ENCODE results near the gene CDRT15L2. TPM values are rescaled to one million over a fixed set of nuclear protein-coding genes. Genes with fewer than 3 reads are reported as not detected.
"Not testable (repeated sequence)": the region's sequence is repeated elsewhere in the genome, so short reads cannot be mapped to it uniquely, and the experiment has no call there.

The CDRT15L2 gene
- total and polyA plus RNA-seq, 8 donors, result not detected

GRCh38 chr17:20573216-20573615 is 6.3 kb upstream of the CDRT15L2 start:
- H3K27me3 ChIP-seq; H3K27ac ChIP-seq; H3K9me3 ChIP-seq; H3K36me3 ChIP-seq; H3K4me1 ChIP-seq; FAIRE-seq; H3K4me3 ChIP-seq; ATAC-seq; intact Hi-C loops (cut with DNase I): not testable (repeated sequence)
- DNase-seq, result peak in 1 of 6 donors; percentile 14
- WGBS, 2 donors, result 62 to 80% methylated on average over 2 to 7 of the region's 8 CpGs

- H3K27me3 ChIP-seq; H3K4me1 ChIP-seq; intact Hi-C loops (cut with DNase I); DNase-seq; H3K4me3 ChIP-seq; H3K27ac ChIP-seq; ATAC-seq; FAIRE-seq; H3K36me3 ChIP-seq; H3K9me3 ChIP-seq: not testable (repeated sequence)
- 29 to 35% methylated on average over 2 of the region's 2 CpGs for WGBS, 2 donors
Measured at GRCh38 chr17:20575071-20575470, 4.5 kb upstream of the CDRT15L2 start.

GRCh38 chr17:20583891-20584577 is 4.5 kb downstream of the CDRT15L2 start:
- WGBS, 2 donors, result 66 to 80% methylated on average over 9 of the region's 14 CpGs
- FAIRE-seq; H3K27ac ChIP-seq; DNase-seq; H3K4me3 ChIP-seq; ATAC-seq; intact Hi-C loops (cut with DNase I); H3K4me1 ChIP-seq; H3K36me3 ChIP-seq; H3K9me3 ChIP-seq; H3K27me3 ChIP-seq: not testable (repeated sequence)

- FAIRE-seq; H3K4me3 ChIP-seq; intact Hi-C loops (cut with DNase I); DNase-seq; H3K4me1 ChIP-seq; H3K27ac ChIP-seq; H3K27me3 ChIP-seq; H3K36me3 ChIP-seq; H3K9me3 ChIP-seq: not testable (repeated sequence)
- ATAC-seq, result peak in 2 of 4 donors; percentile 56 to 59
- WGBS, 2 donors, result 6 to 8% methylated on average over 28 to 68 of the region's 69 CpGs
Measured at GRCh38 chr17:20588744-20589453, 9.4 kb downstream of the CDRT15L2 start.

GRCh38 chr17:20589454-20589810 is 9.9 kb downstream of the CDRT15L2 start:
- H3K9me3 ChIP-seq; H3K36me3 ChIP-seq; ATAC-seq; H3K27me3 ChIP-seq; H3K4me1 ChIP-seq; FAIRE-seq; H3K27ac ChIP-seq; intact Hi-C loops (cut with DNase I); DNase-seq; H3K4me3 ChIP-seq: not testable (repeated sequence)
- WGBS, 2 donors, result 77 to 82% methylated on average over 17 of the region's 17 CpGs

- ATAC-seq; H3K9me3 ChIP-seq; H3K4me1 ChIP-seq; H3K36me3 ChIP-seq; H3K4me3 ChIP-seq; intact Hi-C loops (cut with DNase I); DNase-seq; FAIRE-seq; H3K27ac ChIP-seq; H3K27me3 ChIP-seq: not testable (repeated sequence)
- WGBS, 2 donors, result 62 to 77% methylated on average over 2 of the region's 4 CpGs
Measured at GRCh38 chr17:20591040-20591439, 11.5 kb downstream of the CDRT15L2 start.

GRCh38 chr17:20605568-20605967 is 26.0 kb downstream of the CDRT15L2 start:
- H3K36me3 ChIP-seq; intact Hi-C loops (cut with DNase I); DNase-seq; ATAC-seq; FAIRE-seq; H3K27ac ChIP-seq; H3K9me3 ChIP-seq; H3K4me3 ChIP-seq; H3K27me3 ChIP-seq; H3K4me1 ChIP-seq: not testable (repeated sequence)
- 82 to 88% methylated on average over 1 of the region's 1 CpG for WGBS, 2 donors

GRCh38 chr17:20609490-20609889 is 30.0 kb downstream of the CDRT15L2 start:
- 52 to 58% methylated on average over 2 to 3 of the region's 3 CpGs for WGBS, 2 donors
- H3K9me3 ChIP-seq; ATAC-seq; H3K27me3 ChIP-seq; H3K4me1 ChIP-seq; DNase-seq; intact Hi-C loops (cut with DNase I); FAIRE-seq; H3K4me3 ChIP-seq; H3K27ac ChIP-seq; H3K36me3 ChIP-seq: not testable (repeated sequence)

GRCh38 chr17:20611309-20611708 is 31.8 kb downstream of the CDRT15L2 start:
- TF ChIP-seq CTCF (IDR thresholded peaks at IDR 0.05), result no peak
- WGBS, 2 donors, result 56 to 71% methylated on average over 8 of the region's 8 CpGs
- intact Hi-C loops (cut with DNase I), result no loop called here
- no peak for ATAC-seq
- Histone ChIP-seq H3K4me3 (no peak overlapping the region), H3K27me3 (no peaks in the 10 kb centered on the region), H3K36me3 (no peaks in the 10 kb centered on the region), H3K27ac (no peak overlapping the region), H3K4me1 (no peaks in the 10 kb centered on the region), H3K9me3 (no peaks in the 10 kb centered on the region)
- no peak for DNase-seq
- FAIRE-seq, result no peak

Measured in pancreas (tissue), 10 donors.